Stimulated activated effector memory CD8-positive, alpha-beta T cell treated with anti-CD3 and anti-CD28 coated beads, Interleukin-12 subunit alpha, Interleukin-12 subunit beta, amount 100 ng/mL, for 72 hours (primary cell): ENCODE measurements around the gene MAP1A.
"Not testable (repeated sequence)": the region's sequence is repeated elsewhere in the genome, so short reads cannot be mapped to it uniquely, and the experiment has no call there.

Experiments used
- ATAC-seq: fragments of 150-1000 bp; cut with Tn5 transposase; 2 replicates; pipeline ENCODE4 v1.10.0; 2021
- DNase-seq, 2 donors: peaks; one replicate each; pipeline ENCODE4 v3.0.0; 2021 to 2022; ENCODE audit warnings: low spot score in 2 of 2
- H3K27ac Mint-ChIP-seq: one replicate; pipeline ENCODE4 v1.8.0; 2022; ENCODE audit warnings: mild to moderate bottlenecking, mixed read lengths
- H3K36me3 Mint-ChIP-seq: one replicate; pipeline ENCODE4 v1.8.0; 2022; ENCODE audit warnings: mild to moderate bottlenecking, mixed read lengths
- H3K4me1 Mint-ChIP-seq: one replicate; pipeline ENCODE4 v1.8.0; 2022; ENCODE audit warnings: mixed read lengths
- H3K4me3 Mint-ChIP-seq: one replicate; pipeline ENCODE4 v1.8.0; 2022; ENCODE audit warnings: mild to moderate bottlenecking, mixed read lengths
- H3K9me3 Mint-ChIP-seq: one replicate; pipeline ENCODE4 v1.8.0; 2022; ENCODE audit warnings: mixed read lengths

The MAP1A gene

DNA sequence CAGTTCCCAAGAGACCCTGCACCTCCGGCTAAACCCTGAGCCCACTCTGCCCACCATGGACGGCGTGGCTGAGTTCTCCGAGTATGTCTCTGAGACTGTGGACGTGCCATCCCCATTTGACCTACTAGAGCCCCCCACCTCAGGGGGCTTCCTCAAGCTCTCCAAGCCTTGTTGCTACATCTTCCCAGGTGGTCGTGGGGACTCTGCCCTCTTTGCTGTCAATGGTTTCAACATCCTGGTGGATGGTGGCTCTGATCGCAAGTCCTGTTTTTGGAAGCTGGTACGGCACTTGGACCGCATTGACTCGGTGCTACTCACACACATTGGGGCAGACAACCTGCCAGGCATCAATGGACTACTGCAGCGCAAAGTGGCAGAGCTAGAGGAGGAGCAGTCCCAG, 4.0 kb downstream of the MAP1A start:
- Mint-ChIP-seq H3K36me3 (no peaks in the 10 kb centered on the region), H3K4me3 (no peak overlapping the region), H3K4me1 (peaks cover 19% of the 10 kb centered on the region), H3K9me3 (no peaks in the 10 kb centered on the region), H3K27ac (no peak overlapping the region)
- ATAC-seq (no peak), DNase-seq (no peak)

DNA sequence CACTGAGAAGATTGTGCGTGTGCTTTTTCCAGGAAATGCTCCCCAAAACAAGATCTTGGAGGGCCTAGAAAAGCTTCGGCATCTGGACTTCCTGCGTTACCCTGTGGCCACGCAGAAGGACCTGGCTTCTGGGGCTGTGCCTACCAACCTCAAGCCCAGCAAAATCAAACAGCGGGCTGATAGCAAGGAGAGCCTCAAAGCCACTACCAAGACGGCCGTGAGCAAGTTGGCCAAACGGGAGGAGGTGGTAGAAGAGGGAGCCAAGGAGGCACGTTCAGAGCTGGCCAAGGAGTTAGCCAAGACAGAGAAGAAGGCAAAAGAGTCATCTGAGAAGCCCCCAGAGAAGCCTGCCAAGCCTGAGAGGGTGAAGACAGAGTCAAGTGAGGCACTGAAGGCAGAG, 4.8 kb downstream of the MAP1A start:
- Mint-ChIP-seq H3K9me3 (no peaks in the 10 kb centered on the region), H3K27ac (peak overlapping the region; percentile 62), H3K4me1 (peaks cover 19% of the 10 kb centered on the region), H3K36me3 (no peaks in the 10 kb centered on the region), H3K4me3 (no peak overlapping the region)
- DNase-seq = no peak
- no peak for ATAC-seq

GRCh38 chr15:43523646-43524045, 6.2 kb downstream of the MAP1A start:
- Mint-ChIP-seq H3K4me3 (no peak overlapping the region), H3K36me3 (no peaks in the 10 kb centered on the region), H3K27ac (no peak overlapping the region), H3K9me3 (no peaks in the 10 kb centered on the region), H3K4me1 (peaks cover 7% of the 10 kb centered on the region)
- DNase-seq (no peak), ATAC-seq (no peak)

DNA sequence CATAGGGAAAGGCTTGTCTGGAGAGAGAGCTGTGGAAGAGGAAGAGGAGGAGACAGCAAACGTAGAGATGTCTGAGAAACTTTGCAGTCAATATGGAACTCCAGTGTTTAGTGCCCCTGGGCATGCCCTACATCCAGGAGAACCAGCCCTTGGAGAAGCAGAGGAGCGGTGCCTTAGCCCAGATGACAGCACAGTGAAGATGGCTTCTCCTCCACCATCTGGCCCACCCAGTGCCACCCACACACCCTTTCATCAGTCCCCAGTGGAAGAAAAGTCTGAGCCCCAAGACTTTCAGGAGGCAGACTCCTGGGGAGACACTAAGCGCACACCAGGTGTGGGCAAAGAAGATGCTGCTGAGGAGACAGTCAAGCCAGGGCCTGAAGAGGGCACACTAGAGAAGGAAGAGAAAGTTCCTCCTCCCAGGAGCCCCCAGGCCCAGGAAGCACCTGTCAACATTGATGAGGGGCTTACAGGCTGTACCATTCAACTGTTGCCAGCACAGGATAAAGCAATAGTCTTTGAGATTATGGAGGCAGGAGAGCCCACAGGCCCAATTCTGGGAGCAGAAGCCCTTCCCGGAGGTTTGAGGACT, 6.9 kb downstream of the MAP1A start:
- no peak for ATAC-seq
- H3K36me3 Mint-ChIP-seq = no peaks in the 10 kb centered on the region
- no peak overlapping the region for H3K27ac Mint-ChIP-seq
- H3K4me1 Mint-ChIP-seq = peaks cover 7% of the 10 kb centered on the region
- no peak overlapping the region for H3K4me3 Mint-ChIP-seq
- H3K9me3 Mint-ChIP-seq = no peaks in the 10 kb centered on the region
- DNase-seq = no peak

DNA sequence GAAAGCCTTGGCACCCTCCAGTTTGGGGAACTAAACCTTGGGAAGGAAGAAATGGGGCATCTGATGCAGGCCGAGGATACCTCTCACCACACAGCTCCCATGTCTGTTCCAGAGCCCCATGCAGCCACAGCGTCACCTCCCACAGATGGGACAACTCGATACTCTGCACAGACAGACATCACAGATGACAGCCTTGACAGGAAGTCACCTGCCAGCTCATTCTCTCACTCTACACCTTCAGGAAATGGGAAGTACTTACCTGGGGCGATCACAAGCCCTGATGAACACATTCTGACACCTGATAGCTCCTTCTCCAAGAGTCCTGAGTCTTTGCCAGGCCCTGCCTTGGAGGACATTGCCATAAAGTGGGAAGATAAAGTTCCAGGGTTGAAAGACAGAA, 7.7 kb downstream of the MAP1A start:
- no peak overlapping the region for H3K27ac Mint-ChIP-seq

DNA sequence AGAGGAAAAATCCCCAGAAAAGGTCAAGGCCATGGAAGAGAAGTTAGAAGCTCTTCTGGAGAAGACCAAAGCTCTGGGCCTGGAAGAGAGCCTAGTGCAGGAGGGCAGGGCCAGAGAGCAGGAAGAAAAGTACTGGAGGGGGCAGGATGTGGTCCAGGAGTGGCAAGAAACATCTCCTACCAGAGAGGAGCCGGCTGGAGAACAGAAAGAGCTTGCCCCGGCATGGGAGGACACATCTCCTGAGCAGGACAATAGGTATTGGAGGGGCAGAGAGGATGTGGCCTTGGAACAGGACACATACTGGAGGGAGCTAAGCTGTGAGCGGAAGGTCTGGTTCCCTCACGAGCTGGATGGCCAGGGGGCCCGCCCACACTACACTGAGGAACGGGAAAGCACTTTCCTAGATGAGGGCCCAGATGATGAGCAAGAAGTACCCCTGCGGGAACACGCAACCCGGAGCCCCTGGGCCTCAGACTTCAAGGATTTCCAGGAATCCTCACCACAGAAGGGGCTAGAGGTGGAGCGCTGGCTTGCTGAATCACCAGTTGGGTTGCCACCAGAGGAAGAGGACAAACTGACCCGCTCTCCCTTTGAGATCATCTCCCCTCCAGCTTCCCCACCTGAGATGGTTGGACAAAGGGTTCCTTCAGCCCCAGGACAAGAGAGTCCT, 9.0 kb downstream of the MAP1A start:
- Mint-ChIP-seq H3K9me3 (no peaks in the 10 kb centered on the region), H3K4me3 (no peak overlapping the region), H3K36me3 (no peaks in the 10 kb centered on the region), H3K27ac (no peak overlapping the region), H3K4me1 (peaks cover 7% of the 10 kb centered on the region)
- ATAC-seq = no peak
- DNase-seq = no peak

More for the DNA sequence above, 7.7 kb downstream of the MAP1A start:
- DNase-seq = no peak
- Mint-ChIP-seq H3K4me1 (peaks cover 7% of the 10 kb centered on the region), H3K4me3 (no peak overlapping the region), H3K9me3 (no peaks in the 10 kb centered on the region), H3K36me3 (no peaks in the 10 kb centered on the region)
- ATAC-seq = no peak

DNA sequence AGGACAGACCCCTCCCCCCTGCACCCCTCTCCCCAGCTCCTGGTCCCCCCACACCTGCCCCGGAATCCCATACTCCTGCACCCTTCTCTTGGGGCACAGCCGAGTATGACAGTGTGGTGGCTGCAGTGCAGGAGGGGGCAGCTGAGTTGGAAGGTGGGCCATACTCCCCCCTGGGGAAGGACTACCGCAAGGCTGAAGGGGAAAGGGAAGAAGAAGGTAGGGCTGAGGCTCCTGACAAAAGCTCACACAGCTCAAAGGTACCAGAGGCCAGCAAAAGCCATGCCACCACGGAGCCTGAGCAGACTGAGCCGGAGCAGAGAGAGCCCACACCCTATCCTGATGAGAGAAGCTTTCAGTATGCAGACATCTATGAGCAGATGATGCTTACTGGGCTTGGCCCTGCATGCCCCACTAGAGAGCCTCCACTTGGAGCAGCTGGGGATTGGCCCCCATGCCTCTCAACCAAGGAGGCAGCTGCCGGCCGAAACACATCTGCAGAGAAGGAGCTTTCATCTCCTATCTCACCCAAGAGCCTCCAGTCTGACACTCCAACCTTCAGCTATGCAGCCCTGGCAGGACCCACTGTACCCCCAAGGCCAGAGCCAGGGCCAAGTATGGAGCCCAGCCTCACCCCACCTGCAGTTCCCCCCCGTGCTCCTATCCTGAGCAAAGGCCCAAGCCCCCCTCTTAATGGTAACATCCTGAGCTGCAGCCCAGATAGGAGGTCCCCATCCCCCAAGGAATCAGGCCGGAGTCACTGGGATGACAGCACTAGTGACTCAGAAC, 9.8 kb downstream of the MAP1A start:
- Mint-ChIP-seq H3K4me1 (peaks cover 7% of the 10 kb centered on the region), H3K9me3 (no peaks in the 10 kb centered on the region), H3K4me3 (no peak overlapping the region), H3K27ac (no peak overlapping the region), H3K36me3 (no peaks in the 10 kb centered on the region)
- DNase-seq = no peak
- ATAC-seq = no peak

GRCh38 chr15:43527802-43528541, 10.6 kb downstream of the MAP1A start:
- ATAC-seq (no peak), DNase-seq (no peak)
- peaks cover 7% of the 10 kb centered on the region for H3K4me1 Mint-ChIP-seq
- no peaks in the 10 kb centered on the region for H3K9me3 Mint-ChIP-seq
- peaks cover 2% of the 10 kb centered on the region for H3K36me3 Mint-ChIP-seq
- no peak overlapping the region for H3K27ac Mint-ChIP-seq
- no peak overlapping the region for H3K4me3 Mint-ChIP-seq

GRCh38 chr15:43528542-43529007, 11.2 kb downstream of the MAP1A start:
- Mint-ChIP-seq H3K27ac (no peak overlapping the region), H3K9me3 (no peaks in the 10 kb centered on the region), H3K4me3 (no peak overlapping the region), H3K4me1 (peaks cover 7% of the 10 kb centered on the region), H3K36me3 (peaks cover 8% of the 10 kb centered on the region)
- ATAC-seq (no peak), DNase-seq (no peak)

GRCh38 chr15:43529141-43529540, 11.7 kb downstream of the MAP1A start:
- no peak for DNase-seq
- ATAC-seq = no peak
- no peak overlapping the region for H3K27ac Mint-ChIP-seq
- peaks cover 8% of the 10 kb centered on the region for H3K36me3 Mint-ChIP-seq
- no peaks in the 10 kb centered on the region for H3K9me3 Mint-ChIP-seq
- H3K4me1 Mint-ChIP-seq = peaks cover 7% of the 10 kb centered on the region
- H3K4me3 Mint-ChIP-seq = no peak overlapping the region

DNA sequence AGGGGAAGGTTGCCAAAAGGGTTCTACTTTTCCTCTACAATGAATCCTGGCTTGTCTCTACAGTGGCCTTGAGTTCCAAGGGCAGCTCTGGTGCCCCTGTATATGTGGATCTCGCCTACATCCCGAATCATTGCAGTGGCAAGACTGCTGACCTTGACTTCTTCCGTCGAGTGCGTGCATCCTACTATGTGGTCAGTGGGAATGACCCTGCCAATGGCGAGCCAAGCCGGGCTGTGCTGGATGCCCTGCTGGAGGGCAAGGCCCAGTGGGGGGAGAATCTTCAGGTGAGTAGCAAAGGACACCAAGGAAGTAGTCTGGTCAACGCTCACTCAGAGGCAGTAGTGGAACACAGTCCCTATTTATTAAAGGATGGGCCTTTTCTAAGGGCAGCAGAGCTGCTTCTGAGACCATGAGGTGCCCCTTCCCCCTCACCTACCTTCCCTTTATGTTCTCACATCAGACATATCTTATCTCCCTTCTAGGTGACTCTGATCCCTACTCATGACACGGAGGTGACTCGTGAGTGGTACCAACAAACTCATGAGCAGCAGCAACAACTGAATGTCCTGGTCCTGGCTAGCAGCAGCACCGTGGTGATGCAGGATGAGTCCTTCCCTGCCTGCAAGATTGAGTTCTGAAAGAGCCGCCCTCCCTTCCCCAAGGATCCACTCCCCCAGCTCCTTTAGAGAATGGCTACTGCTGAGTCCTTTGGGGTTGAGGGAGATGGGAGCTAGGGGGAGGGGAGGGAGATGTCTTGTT, 12.4 kb downstream of the MAP1A start:
- Mint-ChIP-seq H3K4me3 (no peak overlapping the region), H3K9me3 (no peaks in the 10 kb centered on the region)

DNA sequence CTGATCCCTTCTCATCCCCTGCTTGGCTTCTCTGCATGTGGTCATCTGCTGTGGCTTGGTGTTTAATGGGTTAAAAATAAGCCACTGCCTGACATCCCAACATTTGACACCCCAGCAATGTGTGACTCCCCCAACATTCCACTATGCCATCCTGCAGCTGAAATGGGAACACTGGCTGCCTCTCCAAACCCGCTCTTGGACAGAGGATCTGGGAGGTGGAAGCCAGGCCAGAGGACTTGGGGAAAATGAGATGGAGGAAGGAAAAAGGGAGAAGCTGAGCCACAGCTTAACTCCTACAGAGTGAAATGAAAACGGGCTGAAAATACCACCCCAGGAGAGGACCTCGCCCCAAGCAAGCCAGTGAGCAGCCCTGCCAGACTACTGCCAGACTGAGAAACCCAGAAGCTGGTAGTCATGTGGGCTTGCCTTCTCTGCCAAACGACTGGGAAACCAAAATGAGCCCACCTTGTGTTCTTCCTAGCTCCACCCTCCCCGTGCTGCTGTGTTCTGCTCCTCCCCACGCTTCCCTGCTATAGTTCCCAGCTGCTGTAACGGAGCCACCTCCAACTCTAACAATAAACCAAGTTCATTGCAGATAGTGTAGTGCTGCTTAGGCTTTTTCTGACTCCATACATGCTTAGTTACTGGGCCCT, 13.7 kb downstream of the MAP1A start:
- peaks cover 14% of the 10 kb centered on the region for H3K36me3 Mint-ChIP-seq
- no peak for DNase-seq
- no peaks in the 10 kb centered on the region for H3K4me1 Mint-ChIP-seq
- H3K9me3 Mint-ChIP-seq = no peaks in the 10 kb centered on the region
- ATAC-seq = no peak
- H3K27ac Mint-ChIP-seq = no peak overlapping the region
- no peak overlapping the region for H3K4me3 Mint-ChIP-seq

More for the DNA sequence above, 12.4 kb downstream of the MAP1A start:
- ATAC-seq (no peak), DNase-seq (no peak)
- Mint-ChIP-seq H3K27ac (no peak overlapping the region), H3K4me1 (peaks cover 7% of the 10 kb centered on the region), H3K36me3 (peaks cover 8% of the 10 kb centered on the region)

DNA sequence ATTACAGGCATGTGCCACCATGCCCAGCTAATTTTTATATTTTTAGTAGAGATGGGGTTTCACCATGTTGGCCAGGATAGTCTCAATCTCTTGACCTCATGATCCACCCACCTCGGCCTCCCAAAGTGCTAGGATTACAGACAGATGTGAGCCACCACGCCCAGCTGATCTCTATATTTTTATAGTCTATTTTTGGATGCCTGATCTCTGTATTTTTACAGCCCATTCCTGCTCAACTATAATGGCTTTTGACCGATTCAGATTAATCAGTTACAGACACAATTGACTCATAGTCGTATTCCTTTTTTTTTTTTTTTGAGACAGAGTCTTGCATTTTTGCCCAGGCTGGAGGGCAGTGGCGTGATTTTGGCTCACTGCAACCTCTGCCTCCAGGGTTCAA, 15.4 kb downstream of the MAP1A start:
- not testable (repeated sequence) for H3K4me1 Mint-ChIP-seq, H3K9me3 Mint-ChIP-seq, H3K27ac Mint-ChIP-seq, DNase-seq, H3K4me3 Mint-ChIP-seq, ATAC-seq
- H3K36me3 Mint-ChIP-seq = peaks cover 20% of the 10 kb centered on the region

DNA sequence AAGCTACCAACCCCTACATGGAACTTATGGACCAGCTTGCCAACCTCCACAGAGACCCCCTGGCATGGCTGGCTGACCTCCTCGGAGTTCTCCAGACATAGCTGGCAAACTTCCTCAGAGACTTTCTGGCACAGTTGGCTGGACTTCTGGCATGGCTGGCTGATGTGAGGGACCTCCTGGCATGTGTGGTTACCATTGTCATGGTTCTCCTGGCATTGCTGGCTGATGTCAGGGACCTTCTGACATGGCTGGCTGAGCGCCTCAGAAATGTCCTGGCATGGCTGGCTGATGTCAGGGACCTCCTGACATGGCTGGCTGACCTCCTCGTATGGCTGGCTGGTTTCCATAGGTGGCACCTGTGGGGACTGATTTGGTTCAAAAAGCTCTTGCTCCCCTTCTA, 17.5 kb downstream of the MAP1A start:
- no peak overlapping the region for H3K27ac Mint-ChIP-seq
- DNase-seq (no peak), ATAC-seq (no peak)
- H3K4me1 Mint-ChIP-seq = no peaks in the 10 kb centered on the region
- no peak overlapping the region for H3K4me3 Mint-ChIP-seq
- peaks cover 21% of the 10 kb centered on the region for H3K36me3 Mint-ChIP-seq
- no peaks in the 10 kb centered on the region for H3K9me3 Mint-ChIP-seq
